GOT3 (cell line): ENCODE measurements around the gene TOR1A.
"Not testable (repeated sequence)": the region's sequence is repeated elsewhere in the genome, so short reads cannot be mapped to it uniquely, and the experiment has no call there.

Experiments used
- DNase-seq: peaks from one replicate; lab custom pipeline; 2025; ENCODE audit warnings: mixed read lengths; lab: John Stamatoyannopoulos, UW

TOR1A gene

DNA sequence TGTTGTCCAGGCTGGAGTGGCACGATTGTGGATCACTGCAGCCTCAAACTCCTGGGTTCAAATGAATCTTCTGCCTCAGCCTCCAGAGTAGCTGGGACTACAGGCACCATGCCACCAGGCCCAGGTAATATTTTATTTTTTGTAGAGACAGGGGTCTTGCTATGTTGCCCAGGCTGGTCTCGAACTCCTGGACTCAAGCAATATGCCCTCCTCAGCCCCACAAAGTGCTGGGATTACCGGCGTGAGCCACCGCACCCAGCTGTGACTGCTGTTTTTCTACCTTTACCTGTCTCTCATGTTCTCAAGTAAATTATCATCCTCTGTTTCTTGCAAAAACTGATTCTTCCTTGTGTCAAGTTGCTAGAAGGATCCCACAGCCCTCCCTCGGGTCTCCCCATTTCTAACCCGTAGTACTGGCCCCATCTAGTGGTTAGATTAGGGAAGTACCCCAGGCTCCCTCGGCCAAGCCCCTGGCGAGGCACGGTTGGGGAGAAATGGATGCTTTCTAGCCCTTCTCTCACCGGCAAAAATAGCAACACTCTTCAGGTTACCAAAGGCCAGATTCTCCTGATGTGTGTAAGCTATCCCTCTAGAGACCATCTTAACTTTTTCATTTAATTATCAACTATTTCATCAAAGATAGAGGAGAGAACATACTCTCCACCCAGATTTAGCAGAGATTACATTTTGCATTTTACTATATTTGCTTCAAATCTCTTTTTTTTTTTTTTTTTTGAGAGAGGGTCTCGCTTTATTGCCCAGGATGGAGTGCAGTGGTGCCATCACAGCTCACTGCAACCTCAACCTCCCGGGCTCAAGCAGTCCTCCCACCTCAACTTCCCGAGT, 40.2 kb downstream of the TOR1A start:
- DNase-seq = no peak

DNA sequence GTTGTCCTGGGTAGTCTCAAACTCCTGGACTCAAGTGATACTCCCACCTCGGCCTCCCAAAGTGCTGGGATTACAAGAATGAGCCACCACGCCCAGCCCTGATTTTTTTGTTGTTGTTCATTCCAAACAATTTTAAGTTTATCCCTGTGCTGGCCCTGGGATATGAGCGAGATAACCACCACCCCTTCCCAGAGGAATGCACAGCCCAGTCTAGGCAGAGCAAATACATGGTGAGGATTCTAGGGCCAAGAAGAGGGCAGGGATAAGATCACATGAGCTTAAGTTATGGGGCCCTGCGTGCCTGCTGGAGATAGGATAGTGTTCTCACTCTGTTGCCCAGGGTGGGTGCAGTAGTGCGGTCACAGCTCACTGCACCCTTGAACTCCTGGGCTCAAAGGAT, 42.0 kb downstream of the TOR1A start:
- no peak for DNase-seq

DNA sequence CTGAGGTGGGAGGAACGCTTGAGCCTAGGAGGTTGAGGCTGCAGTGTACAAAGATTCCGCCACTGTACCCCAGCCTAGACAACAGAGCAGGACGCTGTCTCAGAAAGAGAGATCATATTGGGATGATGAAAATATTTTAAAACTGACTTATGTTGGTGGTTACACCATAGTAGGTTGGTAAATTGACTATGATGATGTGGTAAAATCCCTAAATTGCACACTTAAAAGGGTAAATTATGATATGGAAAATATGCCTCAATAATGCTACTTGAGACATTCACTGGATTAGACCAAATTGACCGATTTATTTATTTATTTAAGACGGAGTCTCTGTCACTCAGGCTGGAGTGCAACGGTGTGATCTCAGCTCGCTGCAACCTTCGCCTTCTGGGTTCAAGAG, 42.8 kb downstream of the TOR1A start:
- no peak for DNase-seq

DNA sequence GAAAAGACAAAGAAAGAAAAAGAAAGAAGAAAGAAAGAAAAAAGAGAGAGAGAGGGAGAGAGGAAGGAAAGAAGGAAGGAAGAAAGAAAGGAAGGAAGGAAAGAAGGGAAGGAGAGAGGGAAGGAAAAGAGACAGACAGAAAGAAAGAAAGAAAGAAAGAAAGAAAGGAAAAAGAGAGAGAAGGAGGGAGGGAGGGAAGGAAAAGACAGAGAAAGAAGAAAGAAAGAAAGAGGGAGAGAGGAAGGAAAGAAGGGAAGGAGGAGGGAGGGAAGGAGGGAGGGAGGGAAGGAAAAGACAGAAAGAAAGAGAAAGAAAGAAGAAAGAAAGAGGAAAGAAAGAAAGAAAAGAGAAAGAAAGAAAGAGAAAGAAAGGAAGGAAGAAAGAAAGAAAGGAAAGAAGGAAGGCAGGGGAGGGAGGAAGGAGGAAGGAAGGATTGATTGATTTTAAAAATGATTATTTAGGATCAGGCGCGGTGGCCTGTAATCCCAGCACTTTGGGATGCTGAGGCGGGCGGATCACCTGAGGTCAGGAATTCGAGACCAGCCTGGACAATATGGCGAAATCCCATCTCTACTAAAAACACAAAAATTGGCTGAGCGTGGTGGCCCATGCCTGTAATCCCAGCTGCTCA, 44.3 kb downstream of the TOR1A start:
- no peak for DNase-seq

DNA sequence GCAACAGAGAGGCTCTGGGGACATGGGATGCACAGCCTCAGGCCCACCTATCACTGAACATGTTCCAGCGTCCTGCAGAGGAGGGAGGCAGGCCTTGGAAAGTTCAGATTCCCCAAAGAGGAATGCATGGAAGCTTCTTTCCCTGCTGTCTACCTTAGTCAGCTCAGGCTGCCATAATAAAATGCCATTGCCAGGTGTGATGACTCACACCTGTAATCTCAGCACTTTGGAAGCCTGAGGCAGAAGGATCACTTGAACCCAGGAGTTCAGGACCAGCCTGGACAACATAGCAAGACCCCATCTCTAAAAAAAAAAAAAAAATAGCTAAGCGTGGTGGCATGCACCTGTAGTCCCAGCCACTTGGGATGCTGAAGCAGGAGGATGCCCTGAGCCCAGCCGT, 45.5 kb downstream of the TOR1A start:
- DNase-seq = no peak

DNA sequence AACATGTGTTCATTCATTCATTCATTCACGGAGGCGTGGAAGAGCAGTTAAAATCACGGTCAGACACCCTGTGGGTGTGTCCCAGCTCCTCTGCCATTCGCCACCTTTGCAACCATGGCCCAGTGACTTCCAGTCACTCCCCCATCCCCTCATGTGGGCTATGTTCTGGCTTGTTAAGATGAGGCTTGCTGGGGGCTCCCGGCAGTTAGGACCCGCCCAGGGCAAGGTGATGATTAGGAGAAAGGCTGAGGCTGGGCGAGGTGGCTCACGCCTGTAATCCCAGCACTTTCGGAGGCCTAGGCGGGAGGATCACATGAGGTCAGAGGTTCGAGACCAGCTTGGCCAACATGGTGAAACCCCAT, 46.2 kb downstream of the TOR1A start:
- DNase-seq = no peak

DNA sequence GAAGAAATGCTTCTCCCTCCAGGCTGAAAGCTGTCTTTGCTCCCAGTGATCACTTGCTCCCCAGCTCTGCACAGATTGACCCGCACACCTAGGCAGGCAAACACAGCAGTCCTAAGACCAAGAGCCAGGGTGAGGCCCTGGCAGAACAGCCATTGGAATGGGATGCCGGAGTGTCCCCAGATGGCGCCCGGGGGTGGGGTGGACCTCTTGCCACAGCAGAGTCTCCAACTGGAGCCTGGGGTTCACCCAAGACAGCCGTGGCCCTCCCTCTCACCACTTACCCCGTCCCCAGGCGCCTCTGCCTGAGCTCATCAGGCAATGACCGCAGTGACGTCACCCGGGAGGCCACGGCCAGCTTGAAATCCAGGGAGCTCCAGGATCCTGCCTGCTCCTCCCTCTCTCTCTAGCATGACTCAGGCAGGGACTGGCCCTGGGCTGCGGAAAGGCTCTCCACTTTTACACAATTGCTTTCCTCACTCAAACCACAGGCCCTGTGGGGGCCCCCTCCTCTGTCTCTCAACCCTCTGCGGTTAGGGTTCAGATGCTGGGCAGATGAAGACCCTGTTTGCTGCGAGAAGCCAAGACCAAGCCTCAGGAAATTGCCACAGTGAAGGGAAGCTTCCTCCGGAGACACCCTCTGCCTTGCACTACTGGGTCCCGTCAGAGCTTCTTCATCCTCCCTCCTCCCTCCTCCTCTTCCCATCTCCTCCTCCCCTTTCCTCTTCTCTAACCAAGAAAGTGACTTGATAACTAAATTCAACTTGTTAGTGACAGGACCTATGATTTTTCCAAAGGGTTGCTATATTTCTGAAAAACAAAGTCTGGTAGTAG, 46.8 kb downstream of the TOR1A start:
- peak; percentile 68 for DNase-seq

DNA sequence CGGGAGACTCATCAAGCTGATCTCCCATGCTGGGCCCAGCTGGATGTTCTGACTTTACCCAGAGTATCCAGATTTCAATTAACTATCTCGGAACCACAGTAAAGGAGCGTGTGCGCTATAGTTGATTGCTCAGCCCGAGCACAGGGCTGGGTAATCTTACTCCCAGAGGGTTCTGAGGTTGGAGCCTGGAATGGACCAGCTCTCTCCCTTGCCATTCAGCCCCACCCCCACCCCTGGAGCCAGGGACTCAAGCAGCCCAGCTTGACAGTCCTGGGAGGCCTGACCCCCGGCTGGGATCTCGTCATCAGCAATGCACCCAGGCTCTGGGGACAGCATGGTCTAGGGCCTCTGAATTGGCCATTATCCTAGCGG, 47.4 kb downstream of the TOR1A start:
- DNase-seq = no peak

DNA sequence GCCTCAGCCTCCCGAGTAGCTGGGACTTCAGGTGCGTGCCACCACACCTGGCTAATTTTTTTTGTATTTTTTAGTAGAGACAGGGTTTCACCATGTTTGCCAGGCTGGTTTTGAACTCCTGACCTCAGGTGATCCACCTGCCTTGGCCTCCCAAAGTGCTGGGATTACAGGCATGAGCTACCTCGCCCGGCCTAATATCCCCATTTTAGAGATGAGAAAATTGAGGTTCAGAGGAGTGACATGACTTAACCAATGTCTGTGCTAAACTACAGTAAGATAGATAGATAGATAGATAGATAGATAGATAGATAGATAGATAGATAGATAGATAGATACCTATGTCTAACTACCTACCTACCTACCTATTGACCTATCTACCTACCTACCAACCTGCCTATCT, 47.8 kb downstream of the TOR1A start:
- DNase-seq = not testable (repeated sequence)

DNA sequence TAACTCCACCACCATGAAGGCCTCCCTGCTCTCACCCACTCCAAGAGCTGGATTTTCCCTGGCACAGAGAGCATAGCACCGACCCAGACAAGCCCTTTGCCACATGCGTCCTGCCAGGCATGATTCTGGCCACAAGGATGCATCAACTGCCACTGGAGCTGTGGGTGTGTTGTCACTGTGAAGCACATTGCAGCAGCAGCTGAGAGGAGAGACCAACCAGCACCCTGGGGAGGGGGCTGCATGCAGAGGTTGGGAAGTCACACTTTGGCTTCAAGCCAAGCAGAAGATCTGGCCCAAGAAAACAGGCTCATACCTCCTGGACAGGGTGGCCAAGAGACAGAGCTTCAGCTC, 48.5 kb downstream of the TOR1A start:
- DNase-seq = no peak

DNA sequence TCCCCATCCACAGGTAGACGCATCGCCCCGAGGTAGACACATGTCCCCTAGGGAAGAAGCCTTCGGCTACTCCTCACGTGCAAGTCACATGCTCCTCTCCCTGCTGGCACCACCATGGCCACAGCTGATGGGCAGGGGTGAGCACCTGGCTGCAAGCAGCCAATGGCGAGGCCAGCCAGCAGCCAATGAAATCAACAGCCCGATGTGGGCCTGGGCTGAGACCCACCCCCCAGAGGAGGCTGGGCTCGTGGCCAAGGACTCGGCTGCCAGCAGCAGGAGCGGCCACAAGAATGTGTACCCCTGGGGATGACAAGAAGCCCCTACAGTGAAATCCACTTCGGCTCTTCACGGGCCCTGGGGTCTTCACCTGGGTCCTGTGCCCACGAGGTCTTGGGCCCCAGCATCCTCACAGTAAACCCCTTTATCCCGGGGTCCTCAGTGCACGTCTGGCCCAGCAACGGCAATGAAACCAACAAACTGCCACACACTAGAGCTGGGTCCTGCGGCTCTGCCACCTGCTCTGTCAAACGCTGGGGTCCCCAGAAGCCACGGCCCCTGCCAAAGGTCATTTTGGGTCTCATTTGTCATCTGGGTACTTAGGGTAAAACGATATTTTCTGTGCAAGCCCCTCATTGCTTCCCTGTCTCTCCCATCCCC, 49.0 kb downstream of the TOR1A start:
- no peak for DNase-seq

DNA sequence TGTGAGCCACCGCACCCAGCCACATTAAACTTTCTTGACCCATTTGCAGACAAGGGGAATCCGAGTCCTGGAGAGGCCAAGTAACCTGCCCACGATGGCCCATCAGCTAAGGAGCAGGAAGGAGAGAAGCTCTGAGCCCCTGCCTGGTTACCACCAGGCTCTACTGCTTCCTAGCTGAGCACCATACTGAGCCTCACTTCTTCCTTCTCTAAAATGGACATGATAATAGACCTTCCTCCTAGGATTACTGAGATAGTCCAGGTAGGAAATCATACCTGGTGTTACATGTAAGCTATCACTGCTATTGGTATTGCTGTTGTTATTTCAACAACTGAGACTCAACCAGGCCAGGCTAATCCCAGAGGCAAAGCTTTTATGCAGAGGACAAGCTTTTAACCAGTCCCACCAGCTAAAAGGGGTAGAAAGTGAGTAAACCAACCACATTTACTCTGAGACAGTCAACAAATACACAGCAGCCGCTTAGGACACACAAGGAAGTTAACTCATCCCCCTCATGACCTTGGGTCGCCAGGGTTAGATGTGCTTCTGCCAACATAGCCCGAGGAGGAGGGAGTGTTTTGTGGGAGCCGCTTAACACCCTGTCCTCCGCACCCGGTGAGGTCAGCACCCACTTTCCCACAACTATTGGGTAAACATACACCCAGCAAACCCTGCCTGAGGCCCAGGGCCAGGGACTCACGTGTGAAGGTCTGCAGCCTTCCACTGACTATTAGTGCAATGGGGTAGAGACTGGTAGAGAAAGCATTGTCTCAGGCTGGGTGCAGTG, 50.5 kb downstream of the TOR1A start:
- no peak for DNase-seq

DNA sequence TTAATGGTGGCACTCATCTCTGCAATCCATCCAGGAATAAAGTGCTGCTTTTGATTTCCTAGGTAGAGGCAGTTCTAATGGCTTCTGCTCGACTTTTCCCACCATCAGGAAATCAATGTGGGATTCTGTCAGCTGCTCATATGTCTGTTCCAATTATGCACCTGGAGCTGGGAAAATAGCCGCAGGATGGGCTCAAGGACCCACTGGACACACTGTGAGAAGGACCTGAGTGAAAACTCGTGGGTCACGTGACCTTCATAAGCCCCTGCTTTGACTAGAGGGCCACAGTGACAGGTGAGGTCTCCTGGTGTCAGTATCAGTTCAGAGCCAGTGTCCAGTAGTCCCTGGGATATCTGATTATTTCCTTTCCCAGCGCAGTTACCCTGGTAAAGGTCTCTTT, 53.2 kb downstream of the TOR1A start:
- DNase-seq = no peak

DNA sequence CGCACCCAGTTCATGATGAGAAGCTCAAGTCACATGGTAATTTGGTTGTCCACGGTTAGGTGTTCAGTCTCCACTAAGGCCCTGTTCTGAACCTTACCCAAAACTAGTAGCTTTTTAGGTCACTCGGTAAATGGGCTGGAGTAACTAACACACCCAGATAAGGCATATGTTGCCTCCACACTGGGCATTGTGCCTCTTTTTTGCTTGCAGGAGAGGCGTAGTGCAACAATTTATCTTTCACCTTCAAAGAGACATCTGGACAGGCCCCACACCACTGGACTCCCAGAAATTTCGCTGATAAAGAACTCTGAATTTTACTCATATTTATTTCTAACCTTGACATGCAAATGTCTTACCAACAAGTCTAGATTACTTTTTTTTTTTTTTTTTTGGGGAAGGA, 54.3 kb downstream of the TOR1A start:
- no peak for DNase-seq

DNA sequence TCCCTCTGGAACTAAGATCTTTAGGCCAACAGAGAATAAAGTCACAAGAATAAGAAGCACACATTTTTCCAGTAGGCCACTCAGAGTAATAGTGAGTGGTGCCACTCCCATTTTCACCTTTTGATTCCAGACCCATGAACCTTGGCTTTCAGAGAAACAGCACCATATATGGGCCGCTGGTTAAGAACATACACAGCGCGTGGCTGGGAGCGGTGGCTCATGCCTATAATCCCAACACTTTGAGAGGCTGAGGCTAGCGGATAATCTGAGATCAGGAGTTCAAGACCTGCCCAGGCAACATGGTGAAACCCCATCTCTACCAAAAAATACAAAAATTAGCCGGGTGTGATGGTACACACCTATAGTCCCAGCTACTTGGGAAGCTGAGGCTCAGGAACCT, 55.5 kb downstream of the TOR1A start:
- no peak for DNase-seq

DNA sequence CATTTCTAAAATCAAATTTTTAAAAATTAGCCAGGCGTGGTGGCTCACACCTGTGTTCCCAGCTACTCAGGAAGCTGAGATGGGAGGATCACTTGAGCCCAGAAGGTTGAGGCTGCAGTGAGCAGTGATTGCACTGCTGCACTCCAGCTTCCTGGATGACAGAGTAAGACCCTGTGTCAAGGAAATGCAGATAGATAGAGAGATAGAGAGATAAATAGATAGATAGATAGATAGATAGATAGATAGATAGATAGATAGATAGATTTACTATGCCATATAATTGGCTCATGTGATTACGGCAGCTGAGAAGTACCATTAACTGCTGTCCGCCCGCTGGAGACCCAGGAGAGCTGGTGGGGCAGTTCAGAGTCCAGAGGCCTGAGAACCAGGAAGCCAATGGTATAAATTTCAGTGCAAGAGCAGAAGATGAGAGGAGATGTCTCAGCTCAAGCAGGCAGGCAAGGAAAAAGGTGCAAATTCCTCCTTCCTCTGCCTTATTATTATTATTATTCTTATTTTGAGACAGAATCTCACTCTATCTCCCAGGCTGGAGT, 58.1 kb downstream of the TOR1A start:
- no peak for DNase-seq

DNA sequence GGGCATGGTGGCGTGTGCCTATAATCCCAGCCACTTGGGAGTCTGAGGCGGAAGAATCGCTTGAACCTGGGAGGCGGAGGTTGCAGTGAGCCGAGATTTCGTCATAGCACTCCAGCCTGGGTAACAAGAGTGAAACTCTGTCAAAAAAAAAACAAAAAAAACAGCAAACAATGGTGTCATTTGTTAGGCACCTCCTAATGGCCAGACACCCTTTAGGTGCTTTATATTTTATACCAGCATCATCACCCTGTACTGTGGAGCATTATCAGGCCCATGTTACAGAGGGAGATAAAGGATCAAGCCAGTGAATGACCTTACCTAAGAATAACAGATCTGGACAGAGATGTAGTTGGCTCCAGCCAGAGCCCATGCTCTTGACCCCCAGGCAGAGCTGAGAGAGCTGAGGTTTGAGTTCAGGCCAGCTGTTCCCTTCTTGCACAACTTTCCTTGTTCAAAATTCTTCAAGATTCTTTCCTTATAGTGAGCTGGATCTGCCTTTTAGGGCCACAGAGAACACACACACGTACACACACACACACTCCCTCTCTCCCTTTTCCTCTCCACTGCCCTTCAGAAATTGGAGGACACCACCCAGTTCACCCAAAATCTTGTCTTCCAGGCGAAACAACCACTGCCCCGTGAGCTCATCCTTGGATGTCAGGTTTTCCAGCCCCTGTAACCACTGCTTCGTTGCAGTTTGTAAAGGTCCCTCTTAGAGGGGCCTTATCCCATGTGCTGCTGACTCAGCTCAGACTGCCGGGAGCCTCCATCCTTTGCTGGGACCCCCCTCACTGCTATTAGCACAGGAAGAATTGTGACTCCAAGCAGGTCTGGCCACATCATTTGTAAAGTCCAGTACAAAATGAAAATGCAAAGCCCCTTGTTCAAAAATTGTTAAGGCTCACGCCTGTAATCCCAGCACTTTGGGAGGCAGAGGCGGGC, 60.7 kb downstream of the TOR1A start:
- DNase-seq = no peak
